Fibroblast of mammary gland (primary cell): Measurements from ENCODE around the gene MMP25.

Source experiments
- DNase-seq: peaks from one replicate; pipeline ENCODE4 v3.0.0-alpha.2; 2010; ENCODE audit warnings: low read depth
- H3K4me3 ChIP-seq: 2 replicates; pipeline ENCODE4 v1.5.1; 2011; ENCODE audit warnings: low read depth, mild to moderate bottlenecking, low read length, moderate library complexity; ENCODE audit not compliant: control insufficient read depth
- CTCF ChIP-seq: conservative IDR thresholded peaks from 2 replicates; pipeline ENCODE4 v1.5.1; 2011; ENCODE audit warnings: low read depth, low read length, inconsistent platforms; ENCODE audit not compliant: control insufficient read depth, insufficient read depth

Gene MMP25

GRCh38 chr16:3004781-3005284 is 41.5 kb upstream of the MMP25 start:
- DNase-seq: no peak
- TF ChIP-seq CTCF: no peak
- H3K4me3 ChIP-seq: no peak overlapping the region

GRCh38 chr16:3007059-3007956 is 39.1 kb upstream of the MMP25 start:
- no peak for TF ChIP-seq CTCF
- no peak for DNase-seq

GRCh38 chr16:3007957-3008689 is 38.2 kb upstream of the MMP25 start:
- no peak overlapping the region for H3K4me3 ChIP-seq
- DNase-seq: no peak
- TF ChIP-seq CTCF: no peak

More at GRCh38 chr16:3007059-3007956, 39.1 kb upstream of the MMP25 start:
- H3K4me3 ChIP-seq: no peak overlapping the region

GRCh38 chr16:3008690-3009037 is 37.7 kb upstream of the MMP25 start:
- DNase-seq: no peak
- no peak for TF ChIP-seq CTCF
- H3K4me3 ChIP-seq: no peak overlapping the region

- no peak for TF ChIP-seq CTCF
- DNase-seq: no peak
- no peak overlapping the region for H3K4me3 ChIP-seq
These were observed 36.6 kb upstream of the MMP25 start for GRCh38 chr16:3009568-3010390.

- no peak for DNase-seq
- no peak for TF ChIP-seq CTCF
- H3K4me3 ChIP-seq: no peak overlapping the region
These were observed 35.9 kb upstream of the MMP25 start for GRCh38 chr16:3010510-3010909.
